Measurements from ENCODE around the gene TNS2.

TNS2 gene

DNA sequence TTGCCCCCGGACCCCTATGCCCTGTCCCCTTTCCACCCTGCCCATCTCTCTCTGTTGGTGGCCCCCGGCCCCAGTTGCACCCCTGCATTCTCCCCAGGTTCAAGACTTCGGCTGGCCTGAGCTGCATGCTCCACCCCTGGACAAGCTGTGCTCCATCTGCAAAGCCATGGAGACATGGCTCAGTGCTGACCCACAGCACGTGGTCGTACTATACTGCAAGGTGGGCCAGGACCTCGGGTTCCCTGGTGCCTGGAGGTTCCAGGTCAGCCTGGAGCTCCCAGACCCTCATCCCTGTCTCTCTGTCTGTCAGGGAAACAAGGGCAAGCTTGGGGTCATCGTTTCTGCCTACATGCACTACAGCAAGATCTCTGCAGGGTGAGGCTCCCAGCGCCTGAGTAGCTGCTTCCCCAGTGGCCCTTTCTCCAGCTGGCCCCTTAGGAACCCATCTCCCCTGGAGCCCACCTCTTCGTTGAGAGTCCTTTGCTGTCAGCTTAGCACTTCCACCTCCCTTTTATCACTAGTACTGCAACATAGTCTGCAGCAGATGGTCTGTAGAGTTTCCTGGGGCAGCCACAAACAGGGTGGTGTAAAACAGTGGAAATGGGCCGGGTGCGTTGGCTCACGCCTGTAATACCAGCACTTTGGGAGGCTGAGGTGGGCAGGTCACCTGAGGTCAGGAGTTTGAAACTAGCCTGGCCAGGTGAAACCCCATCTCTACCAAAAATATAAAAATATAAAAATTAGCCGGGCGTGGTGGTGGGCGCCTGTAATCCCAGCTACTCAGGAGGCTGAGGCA lies 5.8 kb downstream of the TNS2 start:
- no peak overlapping the region for H3K4me3 ChIP-seq (ENCODE audit: low read depth in 1 of 5, low read length in 5 of 5)
- peak overlapping the region; percentile 99 for H3K27ac ChIP-seq (ENCODE audit: low read depth, low read length)
- H3K27me3 ChIP-seq (ENCODE audit: control insufficient read depth in 5 of 5, insufficient read depth in 4 of 5, low read length in 5 of 5) = no peaks in the 10 kb centered on the region
- peaks cover 16 to 67% (median 62%) of the 10 kb centered on the region in 5 donors for H3K4me1 ChIP-seq (ENCODE audit: control insufficient read depth in 5 of 5, insufficient read depth in 5 of 5, low read length in 5 of 5)
- H3K9me3 ChIP-seq (ENCODE audit: control insufficient read depth in 5 of 5, low read length in 5 of 5) = no peaks in the 10 kb centered on the region
- no peak overlapping the region for H3K9ac ChIP-seq (ENCODE audit: low read length in 5 of 5)
- H3K36me3 ChIP-seq (ENCODE audit: control insufficient read depth in 5 of 5, insufficient read depth in 5 of 5, low read length in 5 of 5) = peaks cover 3 to 79% (median 68%) of the 10 kb centered on the region in 5 donors

DNA sequence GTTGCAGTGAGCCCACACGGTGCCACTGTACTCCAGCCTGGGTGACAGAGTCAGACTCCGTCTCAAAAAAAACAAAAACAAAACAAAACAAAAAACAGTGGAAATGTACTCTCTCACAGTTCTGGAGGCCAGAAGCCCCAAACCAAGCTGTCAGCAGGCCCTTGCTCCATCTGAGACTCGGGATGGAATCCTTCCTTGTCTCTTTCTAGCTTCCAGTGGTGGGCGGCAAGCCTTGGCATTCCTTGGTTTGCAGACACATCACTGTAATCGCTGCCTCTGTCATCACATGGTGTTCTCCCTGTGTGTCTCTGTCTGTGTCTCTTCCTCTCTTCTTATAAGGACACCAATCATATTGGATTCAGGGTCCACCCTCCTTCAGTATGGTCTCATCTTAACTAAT lies 6.4 kb downstream of the TNS2 start:
- H3K27ac ChIP-seq (ENCODE audit: low read depth, low read length) = no peak overlapping the region
- H3K9ac ChIP-seq (ENCODE audit: low read length in 5 of 5) = no peak overlapping the region
- no peaks in the 10 kb centered on the region for H3K9me3 ChIP-seq (ENCODE audit: control insufficient read depth in 5 of 5, low read length in 5 of 5)
- H3K4me1 ChIP-seq (ENCODE audit: control insufficient read depth in 5 of 5, insufficient read depth in 5 of 5, low read length in 5 of 5) = peaks cover 12 to 67% (median 62%) of the 10 kb centered on the region in 5 donors
- H3K27me3 ChIP-seq (ENCODE audit: control insufficient read depth in 5 of 5, insufficient read depth in 4 of 5, low read length in 5 of 5) = no peaks in the 10 kb centered on the region
- H3K4me3 ChIP-seq (ENCODE audit: low read depth in 1 of 5, low read length in 5 of 5) = no peak overlapping the region
- H3K36me3 ChIP-seq (ENCODE audit: control insufficient read depth in 5 of 5, insufficient read depth in 5 of 5, low read length in 5 of 5) = peaks cover 3 to 84% (median 74%) of the 10 kb centered on the region in 5 donors

DNA sequence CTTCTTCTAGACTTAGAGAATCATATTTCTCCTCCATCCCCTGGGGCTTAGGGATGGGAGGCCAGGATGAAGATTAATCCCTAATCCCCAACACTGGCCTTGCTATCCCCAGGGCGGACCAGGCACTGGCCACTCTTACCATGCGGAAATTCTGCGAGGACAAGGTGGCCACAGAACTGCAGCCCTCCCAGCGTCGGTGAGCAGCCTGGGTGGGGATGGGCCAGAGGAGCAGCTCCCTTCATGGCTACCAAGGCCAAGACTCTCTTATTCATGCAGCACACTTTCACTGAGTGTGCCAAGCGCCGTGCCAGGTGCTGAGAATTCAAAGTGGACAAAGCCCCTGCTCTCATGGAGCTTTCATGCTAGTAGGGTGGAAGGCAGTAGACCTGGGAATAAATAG lies 7.0 kb downstream of the TNS2 start:
- peaks cover 9 to 67% (median 62%) of the 10 kb centered on the region in 5 donors for H3K4me1 ChIP-seq (ENCODE audit: control insufficient read depth in 5 of 5, insufficient read depth in 5 of 5, low read length in 5 of 5)
- no peaks in the 10 kb centered on the region for H3K9me3 ChIP-seq (ENCODE audit: control insufficient read depth in 5 of 5, low read length in 5 of 5)
- H3K4me3 ChIP-seq (ENCODE audit: low read depth in 1 of 5, low read length in 5 of 5) = no peak overlapping the region
- H3K36me3 ChIP-seq (ENCODE audit: control insufficient read depth in 5 of 5, insufficient read depth in 5 of 5, low read length in 5 of 5) = peaks cover 3 to 85% (median 75%) of the 10 kb centered on the region in 5 donors
- no peak overlapping the region for H3K9ac ChIP-seq (ENCODE audit: low read length in 5 of 5)
- no peaks in the 10 kb centered on the region for H3K27me3 ChIP-seq (ENCODE audit: control insufficient read depth in 5 of 5, insufficient read depth in 4 of 5, low read length in 5 of 5)
- no peak overlapping the region for H3K27ac ChIP-seq (ENCODE audit: low read depth, low read length)

DNA sequence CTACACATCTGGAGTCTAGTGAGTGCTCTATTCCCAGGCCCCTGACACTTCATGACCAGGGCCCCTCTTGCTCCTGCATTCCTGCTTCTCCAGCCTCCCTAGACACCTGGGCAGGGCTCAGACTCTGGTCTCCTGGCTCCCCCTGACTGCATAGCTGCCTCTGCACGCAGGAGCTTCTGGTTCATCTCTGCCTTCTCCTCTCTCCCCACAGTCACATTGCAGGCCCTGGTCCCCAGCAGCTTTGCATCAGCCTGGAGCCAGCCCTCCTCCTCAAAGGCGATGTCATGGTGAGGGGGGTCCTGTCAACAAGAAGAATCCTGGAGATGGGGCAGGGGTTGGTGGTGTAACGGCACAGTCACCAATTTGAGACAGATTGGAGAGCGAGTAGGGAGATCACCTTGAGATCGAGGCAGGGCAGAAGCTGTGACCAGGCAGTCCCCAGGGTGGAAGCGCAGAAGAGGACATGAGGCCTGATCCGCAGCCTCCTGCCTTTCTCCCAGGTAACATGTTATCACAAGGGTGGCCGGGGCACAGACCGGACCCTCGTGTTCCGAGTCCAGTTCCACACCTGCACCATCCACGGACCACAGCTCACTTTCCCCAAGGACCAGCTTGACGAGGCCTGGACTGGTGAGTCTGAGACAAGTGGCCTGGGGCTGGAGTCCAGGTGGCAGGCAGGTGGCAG lies 8.1 kb downstream of the TNS2 start:
- Histone ChIP-seq H3K9ac (ENCODE audit: low read length in 5 of 5) (no peak overlapping the region), H3K4me3 (ENCODE audit: low read depth in 1 of 5, low read length in 5 of 5) (no peak overlapping the region), H3K36me3 (ENCODE audit: control insufficient read depth in 5 of 5, insufficient read depth in 5 of 5, low read length in 5 of 5) (peaks cover 3 to 91% (median 81%) of the 10 kb centered on the region in 5 donors)

DNA sequence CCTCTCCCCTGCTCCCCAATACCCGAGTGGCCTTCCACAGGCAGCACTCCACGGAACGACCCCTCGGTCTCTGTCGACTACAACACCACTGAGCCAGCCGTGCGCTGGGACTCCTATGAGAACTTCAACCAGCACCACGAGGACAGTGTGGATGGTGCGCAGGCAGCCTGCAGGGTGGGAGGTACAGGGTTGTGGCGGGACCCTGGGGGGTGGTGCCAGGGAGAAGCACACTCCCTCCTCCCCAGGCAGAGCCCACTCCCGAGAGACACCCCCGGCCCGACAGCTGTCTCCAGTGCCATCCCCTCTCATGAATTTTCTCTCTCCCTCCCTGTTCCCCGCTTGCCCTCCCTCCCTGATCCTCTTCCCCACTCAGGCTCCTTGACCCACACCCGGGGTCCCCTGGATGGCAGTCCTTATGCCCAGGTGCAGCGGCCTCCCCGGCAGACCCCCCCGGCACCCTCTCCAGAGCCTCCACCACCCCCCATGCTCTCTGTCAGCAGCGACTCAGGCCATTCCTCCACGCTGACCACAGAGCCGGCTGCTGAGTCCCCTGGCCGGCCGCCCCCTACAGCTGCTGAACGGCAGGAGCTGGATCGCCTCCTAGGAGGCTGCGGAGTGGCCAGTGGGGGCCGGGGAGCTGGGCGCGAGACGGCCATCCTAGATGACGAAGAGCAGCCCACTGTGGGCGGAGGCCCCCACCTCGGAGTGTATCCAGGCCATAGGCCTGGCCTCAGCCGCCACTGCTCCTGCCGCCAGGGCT lies 9.0 kb downstream of the TNS2 start:
- no peak overlapping the region for H3K9ac ChIP-seq (ENCODE audit: low read length in 5 of 5)
- H3K4me1 ChIP-seq (ENCODE audit: control insufficient read depth in 5 of 5, insufficient read depth in 5 of 5, low read length in 5 of 5) = peaks cover 15 to 67% (median 63%) of the 10 kb centered on the region in 5 donors
- peaks cover 3 to 90% (median 87%) of the 10 kb centered on the region in 5 donors for H3K36me3 ChIP-seq (ENCODE audit: control insufficient read depth in 5 of 5, insufficient read depth in 5 of 5, low read length in 5 of 5)

More for the DNA sequence above, 8.1 kb downstream of the TNS2 start:
- H3K27me3 ChIP-seq (ENCODE audit: control insufficient read depth in 5 of 5, insufficient read depth in 4 of 5, low read length in 5 of 5) = no peaks in the 10 kb centered on the region
- no peak overlapping the region for H3K27ac ChIP-seq (ENCODE audit: low read depth, low read length)
- no peaks in the 10 kb centered on the region for H3K9me3 ChIP-seq (ENCODE audit: control insufficient read depth in 5 of 5, low read length in 5 of 5)
- peaks cover 10 to 67% (median 63%) of the 10 kb centered on the region in 5 donors for H3K4me1 ChIP-seq (ENCODE audit: control insufficient read depth in 5 of 5, insufficient read depth in 5 of 5, low read length in 5 of 5)

DNA sequence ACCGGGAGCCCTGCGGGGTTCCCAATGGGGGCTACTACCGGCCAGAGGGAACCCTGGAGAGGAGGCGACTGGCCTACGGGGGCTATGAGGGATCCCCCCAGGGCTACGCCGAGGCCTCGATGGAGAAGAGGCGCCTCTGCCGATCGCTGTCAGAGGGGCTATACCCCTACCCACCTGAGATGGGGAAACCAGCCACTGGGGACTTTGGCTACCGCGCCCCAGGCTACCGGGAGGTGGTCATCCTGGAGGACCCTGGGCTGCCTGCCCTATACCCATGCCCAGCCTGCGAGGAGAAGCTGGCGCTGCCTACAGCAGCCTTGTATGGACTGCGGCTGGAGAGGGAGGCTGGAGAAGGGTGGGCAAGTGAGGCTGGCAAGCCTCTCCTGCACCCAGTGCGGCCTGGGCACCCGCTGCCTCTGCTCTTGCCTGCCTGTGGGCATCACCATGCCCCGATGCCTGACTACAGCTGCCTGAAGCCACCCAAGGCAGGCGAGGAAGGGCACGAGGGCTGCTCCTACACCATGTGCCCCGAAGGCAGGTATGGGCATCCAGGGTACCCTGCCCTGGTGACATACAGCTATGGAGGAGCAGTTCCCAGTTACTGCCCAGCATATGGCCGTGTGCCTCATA lies 9.7 kb downstream of the TNS2 start:
- H3K4me3 ChIP-seq (ENCODE audit: low read depth in 1 of 5, low read length in 5 of 5) = no peak overlapping the region
- H3K27ac ChIP-seq (ENCODE audit: low read depth, low read length) = no peak overlapping the region
- no peaks in the 10 kb centered on the region for H3K27me3 ChIP-seq (ENCODE audit: control insufficient read depth in 5 of 5, insufficient read depth in 4 of 5, low read length in 5 of 5)
- H3K4me1 ChIP-seq (ENCODE audit: control insufficient read depth in 5 of 5, insufficient read depth in 5 of 5, low read length in 5 of 5) = peaks cover 21 to 69% (median 64%) of the 10 kb centered on the region in 5 donors
- H3K36me3 ChIP-seq (ENCODE audit: control insufficient read depth in 5 of 5, insufficient read depth in 5 of 5, low read length in 5 of 5) = peaks cover 3 to 94% (median 91%) of the 10 kb centered on the region in 5 donors
- H3K9ac ChIP-seq (ENCODE audit: low read length in 5 of 5) = no peak overlapping the region
- no peaks in the 10 kb centered on the region for H3K9me3 ChIP-seq (ENCODE audit: control insufficient read depth in 5 of 5, low read length in 5 of 5)

More for the DNA sequence above, 9.0 kb downstream of the TNS2 start:
- no peak overlapping the region for H3K4me3 ChIP-seq (ENCODE audit: low read depth in 1 of 5, low read length in 5 of 5)
- no peak overlapping the region for H3K27ac ChIP-seq (ENCODE audit: low read depth, low read length)
- no peaks in the 10 kb centered on the region for H3K9me3 ChIP-seq (ENCODE audit: control insufficient read depth in 5 of 5, low read length in 5 of 5)
- no peaks in the 10 kb centered on the region for H3K27me3 ChIP-seq (ENCODE audit: control insufficient read depth in 5 of 5, insufficient read depth in 4 of 5, low read length in 5 of 5)

DNA sequence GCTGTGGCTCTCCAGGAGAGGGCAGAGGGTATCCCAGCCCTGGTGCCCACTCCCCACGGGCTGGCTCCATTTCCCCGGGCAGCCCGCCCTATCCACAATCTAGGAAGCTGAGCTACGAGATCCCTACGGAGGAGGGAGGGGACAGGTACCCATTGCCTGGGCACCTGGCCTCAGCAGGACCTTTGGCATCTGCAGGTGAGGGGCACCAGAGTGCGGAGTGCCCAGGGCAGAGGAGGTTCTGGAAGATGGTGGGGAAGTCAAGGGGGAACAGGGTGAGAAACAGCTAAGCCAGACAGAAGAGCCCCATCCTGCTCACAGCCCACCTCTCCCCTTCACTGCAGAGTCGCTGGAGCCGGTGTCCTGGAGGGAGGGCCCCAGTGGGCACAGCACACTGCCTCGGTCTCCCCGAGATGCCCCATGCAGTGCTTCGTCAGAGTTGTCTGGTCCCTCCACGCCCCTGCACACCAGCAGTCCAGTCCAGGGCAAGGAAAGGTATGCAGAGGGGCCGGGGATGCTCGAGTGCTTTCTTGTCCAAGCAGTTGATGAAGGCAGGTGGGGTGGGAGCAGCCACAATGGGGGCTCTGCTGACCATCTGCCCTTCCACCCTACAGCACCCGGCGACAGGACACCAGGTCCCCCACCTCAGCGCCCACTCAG lies 10.3 kb downstream of the TNS2 start:
- no peaks in the 10 kb centered on the region for H3K9me3 ChIP-seq (ENCODE audit: control insufficient read depth in 5 of 5, low read length in 5 of 5)

DNA sequence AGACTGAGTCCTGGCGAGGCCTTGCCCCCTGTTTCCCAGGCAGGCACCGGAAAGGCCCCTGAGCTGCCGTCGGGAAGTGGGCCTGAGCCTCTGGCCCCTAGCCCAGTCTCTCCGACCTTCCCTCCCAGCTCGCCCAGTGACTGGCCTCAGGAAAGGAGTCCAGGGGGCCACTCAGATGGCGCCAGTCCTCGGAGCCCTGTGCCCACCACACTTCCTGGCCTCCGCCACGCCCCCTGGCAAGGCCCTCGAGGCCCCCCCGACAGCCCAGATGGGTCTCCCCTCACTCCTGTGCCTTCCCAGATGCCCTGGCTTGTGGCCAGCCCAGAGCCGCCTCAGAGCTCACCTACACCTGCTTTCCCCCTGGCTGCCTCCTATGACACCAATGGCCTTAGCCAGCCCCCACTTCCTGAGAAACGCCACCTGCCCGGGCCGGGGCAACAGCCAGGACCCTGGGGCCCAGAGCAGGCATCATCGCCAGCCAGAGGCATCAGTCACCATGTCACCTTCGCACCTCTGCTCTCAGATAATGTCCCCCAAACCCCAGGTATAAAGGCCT lies 10.9 kb downstream of the TNS2 start:
- Histone ChIP-seq H3K4me3 (ENCODE audit: low read depth in 1 of 5, low read length in 5 of 5) (no peak overlapping the region), H3K36me3 (ENCODE audit: control insufficient read depth in 5 of 5, insufficient read depth in 5 of 5, low read length in 5 of 5) (peaks cover 3 to 99% (median 93%) of the 10 kb centered on the region in 5 donors), H3K4me1 (ENCODE audit: control insufficient read depth in 5 of 5, insufficient read depth in 5 of 5, low read length in 5 of 5) (peaks cover 24 to 72% (median 66%) of the 10 kb centered on the region in 5 donors), H3K27ac (ENCODE audit: low read depth, low read length) (peak overlapping the region; percentile 93), H3K9ac (ENCODE audit: low read length in 5 of 5) (peak overlapping the region in 3 of 5 donors; percentile 10 to 62 (median 21)), H3K27me3 (ENCODE audit: control insufficient read depth in 5 of 5, insufficient read depth in 4 of 5, low read length in 5 of 5) (no peaks in the 10 kb centered on the region), H3K9me3 (ENCODE audit: control insufficient read depth in 5 of 5, low read length in 5 of 5) (no peaks in the 10 kb centered on the region)

More for the DNA sequence above, 10.3 kb downstream of the TNS2 start:
- Histone ChIP-seq H3K4me1 (ENCODE audit: control insufficient read depth in 5 of 5, insufficient read depth in 5 of 5, low read length in 5 of 5) (peaks cover 23 to 72% (median 64%) of the 10 kb centered on the region in 5 donors), H3K36me3 (ENCODE audit: control insufficient read depth in 5 of 5, insufficient read depth in 5 of 5, low read length in 5 of 5) (peaks cover 3 to 99% (median 93%) of the 10 kb centered on the region in 5 donors), H3K4me3 (ENCODE audit: low read depth in 1 of 5, low read length in 5 of 5) (no peak overlapping the region), H3K27me3 (ENCODE audit: control insufficient read depth in 5 of 5, insufficient read depth in 4 of 5, low read length in 5 of 5) (no peaks in the 10 kb centered on the region), H3K9ac (ENCODE audit: low read length in 5 of 5) (peak overlapping the region in 1 of 5 donors; percentile 62), H3K27ac (ENCODE audit: low read depth, low read length) (peak overlapping the region; percentile 93)
